GM21381 (cell line): ENCODE data around the gene DIS3L2.

Experiments used
- ATAC-seq: cut with Tn5 transposase; IDR thresholded peaks from one replicate; pipeline ENCODE4 v1.9.1; 2021; ENCODE audit warnings: mild to moderate bottlenecking, moderate library complexity; ENCODE audit not compliant: unreplicated experiment

DIS3L2 gene, protein sequence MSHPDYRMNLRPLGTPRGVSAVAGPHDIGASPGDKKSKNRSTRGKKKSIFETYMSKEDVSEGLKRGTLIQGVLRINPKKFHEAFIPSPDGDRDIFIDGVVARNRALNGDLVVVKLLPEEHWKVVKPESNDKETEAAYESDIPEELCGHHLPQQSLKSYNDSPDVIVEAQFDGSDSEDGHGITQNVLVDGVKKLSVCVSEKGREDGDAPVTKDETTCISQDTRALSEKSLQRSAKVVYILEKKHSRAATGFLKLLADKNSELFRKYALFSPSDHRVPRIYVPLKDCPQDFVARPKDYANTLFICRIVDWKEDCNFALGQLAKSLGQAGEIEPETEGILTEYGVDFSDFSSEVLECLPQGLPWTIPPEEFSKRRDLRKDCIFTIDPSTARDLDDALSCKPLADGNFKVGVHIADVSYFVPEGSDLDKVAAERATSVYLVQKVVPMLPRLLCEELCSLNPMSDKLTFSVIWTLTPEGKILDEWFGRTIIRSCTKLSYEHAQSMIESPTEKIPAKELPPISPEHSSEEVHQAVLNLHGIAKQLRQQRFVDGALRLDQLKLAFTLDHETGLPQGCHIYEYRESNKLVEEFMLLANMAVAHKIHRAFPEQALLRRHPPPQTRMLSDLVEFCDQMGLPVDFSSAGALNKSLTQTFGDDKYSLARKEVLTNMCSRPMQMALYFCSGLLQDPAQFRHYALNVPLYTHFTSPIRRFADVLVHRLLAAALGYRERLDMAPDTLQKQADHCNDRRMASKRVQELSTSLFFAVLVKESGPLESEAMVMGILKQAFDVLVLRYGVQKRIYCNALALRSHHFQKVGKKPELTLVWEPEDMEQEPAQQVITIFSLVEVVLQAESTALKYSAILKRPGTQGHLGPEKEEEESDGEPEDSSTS

DNA sequence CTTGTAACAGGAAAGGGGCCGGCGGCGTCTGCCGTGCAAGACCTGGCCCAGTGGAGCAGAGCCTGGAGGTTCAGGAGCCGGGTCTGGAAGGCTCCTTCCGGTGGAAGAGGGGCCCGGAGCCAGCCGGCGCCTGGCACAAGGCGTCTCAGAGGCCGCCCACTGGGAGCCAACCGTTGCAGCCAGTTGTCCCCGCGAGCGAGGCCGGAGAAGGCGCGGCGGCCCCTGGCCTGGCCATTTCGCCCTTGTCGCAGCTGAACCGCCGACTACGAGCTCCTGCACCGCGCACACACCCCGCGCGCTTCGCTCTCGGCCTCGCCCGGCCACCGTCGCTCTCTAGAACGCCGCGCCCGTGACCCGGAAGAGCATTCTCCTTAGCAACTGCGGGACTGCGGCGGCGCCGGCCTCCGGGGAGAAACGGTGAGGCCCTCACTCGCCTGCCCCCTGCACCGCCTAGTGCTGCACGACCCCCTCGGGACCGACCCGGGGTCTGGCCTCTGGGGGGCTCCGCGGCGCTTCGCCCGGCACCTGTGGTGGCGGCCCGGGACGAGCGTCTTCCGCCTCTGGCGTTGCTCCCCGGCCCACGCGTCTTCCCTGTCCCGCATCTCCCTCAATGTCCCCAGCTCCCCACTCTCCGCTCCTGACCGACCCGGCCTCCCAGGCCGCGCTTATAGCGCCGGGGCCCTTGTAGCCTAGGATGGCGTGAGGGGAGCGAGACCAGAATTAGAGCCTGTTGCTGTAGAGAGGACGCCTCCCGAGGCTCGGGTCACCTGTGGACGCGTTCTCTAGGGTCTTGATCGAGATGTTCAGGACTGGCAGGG is at the start of gene DIS3L2:
Gene DIS3L2 (plus strand): TSS at position 365 of the 818 bp plus-strand sequence. CDS start 53,215 bp downstream, outside the sequence.
- ATAC-seq = peak; percentile 90

DNA sequence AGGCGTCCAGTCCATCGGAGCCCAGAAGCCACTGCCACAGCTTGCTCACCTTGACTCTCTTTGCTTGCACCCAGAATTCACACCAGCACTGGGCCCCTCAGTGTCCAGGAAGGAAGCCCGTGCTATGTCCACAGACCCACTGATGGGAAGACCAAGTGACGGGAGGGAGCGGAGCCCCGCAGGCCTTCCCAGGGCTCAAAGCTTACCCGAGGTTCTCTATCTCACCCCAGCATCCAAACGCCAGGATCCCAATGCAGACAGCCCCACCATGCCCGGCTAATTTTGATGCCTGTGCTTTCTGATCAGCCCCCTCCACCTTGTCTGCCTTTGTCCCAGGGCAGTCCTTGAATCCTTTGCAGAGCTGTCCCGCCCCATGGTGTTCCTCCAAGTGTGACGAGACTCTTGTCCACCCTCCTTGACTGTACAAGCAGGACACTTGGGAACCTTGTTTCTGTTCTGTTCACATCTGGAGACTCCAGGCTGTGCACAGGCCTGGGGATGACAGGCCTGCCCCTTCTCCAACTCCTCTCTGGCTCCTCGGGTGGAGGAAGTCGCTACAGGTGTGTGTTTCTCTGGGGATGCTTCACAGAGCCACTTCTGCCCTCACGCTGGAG is 47.3 kb upstream of the DIS3L2 start:
- no peak for ATAC-seq

DNA sequence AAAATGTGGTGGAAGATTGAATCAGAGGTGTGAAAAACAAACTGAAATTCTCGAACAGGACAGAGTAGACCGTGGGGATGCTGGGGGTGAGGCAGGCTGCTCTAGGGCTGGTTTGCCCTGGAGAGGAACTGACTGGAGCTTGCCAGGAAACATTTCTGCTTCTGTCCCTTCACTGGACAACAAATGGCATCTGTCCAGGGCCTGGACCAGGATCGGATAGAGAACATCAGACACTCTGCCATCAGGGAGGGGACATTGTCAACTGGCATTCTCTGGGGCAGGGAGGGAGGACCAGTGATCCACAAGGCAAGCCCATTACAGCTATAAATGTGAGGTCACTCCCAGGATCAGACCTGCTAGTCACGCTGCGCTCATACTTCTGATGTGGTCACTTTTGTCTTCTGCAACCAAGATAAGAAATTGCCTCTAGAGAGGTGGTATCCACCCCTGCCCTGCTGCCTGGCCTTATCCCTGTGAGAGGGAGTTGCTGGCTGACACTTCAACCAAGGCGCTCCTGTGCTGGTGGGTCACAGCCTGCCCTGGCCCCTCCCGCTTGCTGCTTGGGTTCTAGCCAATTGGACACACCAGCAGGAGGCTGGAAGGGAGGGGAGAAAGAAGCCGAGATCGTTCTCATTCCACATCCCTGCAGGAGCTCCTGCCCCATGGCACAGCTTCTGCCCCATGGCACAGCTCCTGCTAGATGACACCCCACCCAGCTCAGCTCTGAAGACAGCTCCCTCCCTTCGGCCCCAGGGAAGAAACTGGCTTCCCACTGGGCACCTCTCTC is 44.0 kb upstream of the DIS3L2 start:
- ATAC-seq = no peak

DNA sequence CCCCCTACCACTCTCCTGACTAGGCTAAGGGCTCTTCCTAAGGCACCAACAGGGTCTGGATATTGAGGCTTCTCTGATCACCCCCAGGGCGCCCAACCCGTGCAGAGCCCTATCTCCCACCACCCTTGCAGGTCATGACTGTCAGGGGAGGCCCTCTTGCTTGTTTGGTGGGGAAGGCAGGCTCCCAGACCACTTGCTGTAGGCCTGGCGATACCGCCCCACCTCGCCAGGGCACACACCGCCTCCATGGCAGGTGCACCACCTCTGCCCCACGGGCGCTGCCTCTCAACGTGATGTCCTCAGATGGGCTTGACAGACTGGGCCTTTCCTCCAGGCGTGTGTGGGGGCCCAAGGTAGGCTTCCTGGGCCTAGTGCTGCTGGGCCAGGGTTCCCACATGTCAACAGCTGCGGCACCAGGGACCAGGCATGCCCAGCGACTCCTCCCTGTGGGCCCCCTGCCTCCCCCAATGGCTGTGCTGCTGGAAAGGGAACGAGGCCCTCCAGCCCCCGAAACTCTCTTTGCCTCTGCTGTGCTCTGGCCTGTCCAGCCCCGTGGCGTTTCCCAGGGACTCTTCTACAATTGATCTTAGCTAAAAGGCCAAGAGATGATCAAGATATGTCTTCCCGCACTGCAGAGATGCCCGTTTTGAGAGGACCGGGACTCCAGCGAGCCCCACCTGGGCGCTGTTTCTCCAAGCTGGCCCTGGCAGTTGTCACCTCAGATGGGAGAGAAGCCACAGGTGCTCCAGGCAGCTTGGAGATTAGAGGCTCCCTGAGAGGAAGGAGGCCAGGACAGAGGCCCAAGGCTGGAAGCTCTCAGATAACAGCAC is 42.8 kb upstream of the DIS3L2 start:
- ATAC-seq = no peak

DNA sequence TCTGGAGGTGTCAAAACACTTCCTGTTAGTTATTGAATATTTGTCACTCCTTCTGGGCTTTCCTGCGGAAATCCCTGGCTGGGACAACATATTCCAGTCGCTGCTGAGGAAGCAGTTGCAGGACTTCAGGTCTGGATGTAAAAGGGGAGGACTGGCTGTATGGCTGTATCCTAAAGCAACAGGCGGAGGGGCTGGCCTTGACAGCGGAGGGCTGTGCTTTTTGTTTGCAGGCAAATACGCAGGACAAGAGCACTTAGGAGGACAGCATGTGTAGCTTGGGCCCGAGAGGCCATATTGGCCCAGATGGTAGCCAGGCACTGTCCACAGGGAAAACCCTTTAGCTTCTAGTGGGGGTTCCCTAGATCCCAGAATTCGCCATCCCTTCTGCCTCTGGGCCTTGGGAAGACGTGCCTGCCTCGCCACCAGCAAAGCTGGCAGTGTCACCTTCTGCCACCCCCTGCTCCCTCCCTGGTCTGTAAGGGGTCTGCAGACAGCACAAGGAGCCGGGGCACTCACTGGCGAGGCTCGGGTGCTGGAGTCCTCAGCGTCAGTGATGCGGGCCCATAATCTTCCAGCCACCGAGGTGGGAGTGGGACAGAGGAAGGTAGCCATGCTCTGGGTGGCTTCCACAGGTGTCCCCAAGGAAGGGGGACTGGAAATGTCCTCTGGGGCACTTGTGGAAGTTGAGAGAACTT is 42.0 kb upstream of the DIS3L2 start:
- no peak for ATAC-seq

DNA sequence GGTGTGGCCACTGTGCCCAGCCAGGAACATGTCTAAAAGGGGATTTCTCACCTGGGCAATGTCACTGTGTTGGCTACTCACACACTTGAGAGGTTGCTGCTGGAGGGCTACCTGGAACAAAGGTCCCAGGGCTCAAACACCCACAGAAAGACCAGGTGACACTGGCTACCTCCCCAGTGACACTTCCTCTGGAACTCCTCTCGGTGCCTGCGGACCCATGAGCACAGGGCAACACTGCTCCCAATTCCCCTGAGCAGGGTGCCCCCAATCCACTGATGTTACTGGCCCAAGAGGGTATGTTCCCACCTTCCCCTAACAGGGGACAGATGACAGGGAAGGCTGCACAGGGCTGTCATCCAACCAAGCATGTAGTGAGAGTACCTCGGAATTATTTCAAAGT is 41.1 kb upstream of the DIS3L2 start:
- no peak for ATAC-seq

DNA sequence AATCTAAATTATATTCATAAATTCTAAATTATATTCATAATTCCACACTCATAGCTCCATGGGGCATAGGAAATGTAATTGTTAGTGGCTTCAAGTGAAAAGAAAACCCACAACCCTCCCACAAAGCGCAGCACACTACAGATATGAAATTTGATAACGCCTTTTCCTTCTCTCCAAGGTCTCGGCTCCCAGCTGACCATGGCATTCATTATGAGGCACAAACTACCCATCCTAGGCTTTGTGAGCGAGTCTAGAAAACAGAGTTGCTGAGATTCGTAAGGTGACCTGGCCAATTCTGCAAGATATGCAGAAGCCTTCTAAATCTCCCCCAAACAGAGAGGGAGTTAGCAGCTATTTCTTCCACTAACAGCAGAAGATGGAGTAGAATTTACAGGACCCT is 40.7 kb upstream of the DIS3L2 start:
- ATAC-seq = no peak

DNA sequence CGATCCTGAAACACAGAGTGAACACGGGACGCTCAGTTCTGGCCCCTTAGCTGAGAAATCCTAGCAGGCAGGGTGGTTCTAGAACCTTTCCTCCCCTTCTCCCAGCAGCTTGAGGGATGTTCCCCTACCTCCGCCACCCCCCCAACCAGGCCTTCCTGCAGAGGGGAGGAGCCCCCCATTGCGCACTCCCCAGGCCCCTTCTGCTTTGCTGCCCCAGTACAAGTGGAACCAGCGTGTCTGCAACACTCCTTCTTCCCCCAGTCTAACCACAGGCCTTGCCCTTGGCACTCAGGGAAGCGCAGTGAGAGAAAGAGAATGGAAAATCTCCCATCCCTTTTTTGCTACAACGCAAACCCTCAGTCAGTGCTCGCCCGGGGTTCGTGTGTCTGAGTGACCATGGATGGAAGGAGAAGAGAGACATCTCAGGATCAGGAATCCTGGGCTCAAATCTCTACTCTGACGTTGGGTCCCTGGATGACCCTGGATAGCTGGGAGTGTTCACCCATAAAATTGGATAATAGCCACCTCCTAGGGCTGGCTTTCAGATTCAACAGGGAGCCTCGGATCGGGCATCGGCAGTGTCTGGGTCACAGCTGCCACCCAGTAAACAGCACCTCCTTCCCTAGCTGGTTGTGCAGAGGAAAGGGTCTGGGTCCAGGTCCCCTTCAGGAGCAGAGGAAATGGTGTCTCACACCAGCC is 39.1 kb upstream of the DIS3L2 start:
- no peak for ATAC-seq

DNA sequence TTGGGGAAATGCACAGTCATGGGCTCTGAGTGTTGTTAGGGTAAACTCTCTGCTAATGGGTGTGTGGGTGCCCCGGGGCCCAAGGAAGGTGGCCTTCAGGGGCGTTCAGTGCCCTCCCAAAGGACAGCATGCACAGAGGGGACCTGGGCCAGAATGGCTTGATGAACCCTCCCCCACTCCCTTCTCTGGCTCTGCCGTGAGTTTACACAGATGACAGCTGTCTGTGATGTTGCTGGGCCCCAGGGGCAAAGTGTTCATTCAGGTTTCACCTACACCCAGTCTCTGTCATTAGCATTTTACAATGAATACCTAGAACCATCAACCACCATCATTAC is 38.5 kb upstream of the DIS3L2 start:
- ATAC-seq = no peak

DNA sequence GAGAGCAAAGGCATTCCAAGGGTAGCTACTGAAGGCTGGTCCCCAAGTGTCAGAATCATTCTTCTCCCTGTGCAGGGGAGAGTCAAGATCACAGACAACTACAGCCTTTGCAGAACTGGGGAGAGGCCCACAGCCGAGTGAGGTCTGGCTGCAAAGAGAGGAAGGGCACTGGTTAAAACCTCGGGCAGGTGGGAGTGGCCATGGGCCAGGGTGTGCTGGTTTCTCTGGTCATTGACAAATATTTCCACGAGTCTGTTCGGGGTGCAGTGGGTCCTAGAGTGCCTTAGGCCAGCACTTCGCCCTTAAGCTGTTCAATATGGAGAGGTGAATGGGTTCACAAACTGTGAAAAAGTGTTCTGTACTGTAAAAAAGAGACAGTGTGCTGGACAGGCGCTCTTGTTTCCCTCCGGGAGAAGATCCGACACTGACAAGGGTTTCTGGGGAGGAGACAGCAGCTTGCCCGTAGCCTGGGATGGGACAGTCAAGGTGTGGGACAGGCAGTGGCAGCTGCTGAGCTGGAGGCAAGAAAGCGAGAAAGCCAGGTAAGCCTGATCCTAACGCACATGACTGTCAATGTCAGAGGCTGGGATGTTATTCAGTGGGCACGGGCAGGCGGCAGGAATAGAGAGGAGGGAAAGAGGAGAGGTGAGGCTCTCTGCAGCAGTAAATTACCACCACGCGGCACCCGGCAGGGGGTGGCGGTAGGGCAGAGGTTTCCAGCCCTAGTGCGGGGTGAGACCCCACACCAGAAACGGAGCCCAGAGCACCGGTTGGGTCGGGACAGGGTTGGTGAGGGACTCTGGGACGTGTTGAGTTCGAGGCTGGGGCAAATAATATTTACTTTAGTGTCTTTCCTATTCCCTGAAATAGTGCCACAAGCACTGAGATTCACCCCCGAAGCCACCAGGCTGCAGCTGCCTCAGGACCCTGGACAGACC is 37.3 kb upstream of the DIS3L2 start:
- ATAC-seq = no peak

DNA sequence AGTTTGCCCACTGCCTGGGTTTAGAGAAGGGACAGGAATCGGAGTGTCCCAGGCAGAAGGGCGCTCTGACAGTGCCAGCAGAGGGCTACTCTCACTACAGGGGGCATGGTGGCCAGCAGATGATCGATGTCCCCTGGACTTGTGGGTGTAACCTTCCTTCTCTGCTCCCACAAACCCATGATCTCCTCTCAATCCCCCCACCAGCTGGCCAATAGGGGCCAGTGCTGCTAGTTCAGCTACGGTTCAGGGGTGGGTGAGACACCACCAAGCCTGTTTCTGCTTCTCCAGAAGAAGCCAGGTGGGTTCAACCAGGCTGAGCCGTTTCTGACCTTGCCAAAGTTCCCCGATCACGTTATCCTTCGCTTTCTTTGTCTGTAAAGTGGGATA is 36.6 kb upstream of the DIS3L2 start:
- ATAC-seq = no peak

DNA sequence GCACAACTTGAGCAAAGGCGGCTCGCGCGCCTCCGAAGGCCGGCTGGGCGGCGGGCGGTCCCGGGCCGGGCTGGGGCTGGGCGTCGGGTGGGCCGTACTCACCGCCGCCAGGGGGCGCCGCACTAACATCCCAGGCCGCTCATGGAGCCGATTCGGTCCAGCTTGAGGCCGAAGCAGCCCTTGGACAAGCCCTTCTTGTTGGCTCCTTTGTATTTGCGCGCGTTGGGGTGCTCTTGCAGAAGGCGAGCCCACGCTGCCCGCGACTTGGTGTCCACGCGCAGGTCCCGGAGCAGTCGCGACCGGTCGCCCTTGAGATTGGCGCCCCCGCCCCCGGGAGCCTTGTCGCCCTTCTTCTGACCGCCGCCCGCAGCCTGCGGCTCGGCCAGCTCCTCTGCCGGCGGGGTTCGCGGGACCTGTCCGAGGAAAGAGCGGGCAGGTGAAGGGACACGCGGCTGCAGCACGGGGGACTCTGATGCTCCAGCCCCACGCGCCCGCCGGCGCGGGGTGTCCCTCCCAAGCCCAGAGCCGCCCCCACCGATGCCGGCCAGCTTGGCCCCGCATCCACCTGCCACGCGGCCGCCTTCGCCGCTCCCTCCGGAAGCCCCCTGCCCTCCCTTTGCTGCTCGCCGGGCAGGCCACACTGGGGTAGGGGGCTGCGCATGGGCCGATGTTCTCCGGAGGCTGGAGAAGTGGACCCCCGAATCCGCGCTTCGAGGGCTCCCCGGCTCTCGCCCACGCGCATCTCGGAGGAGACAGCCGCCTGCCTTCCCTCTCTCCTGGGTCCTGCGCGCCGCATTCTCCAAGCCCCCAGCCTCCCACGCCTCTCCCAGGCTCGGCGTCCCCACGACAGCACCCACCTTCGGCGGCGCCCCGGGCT is 36.0 kb upstream of the DIS3L2 start:
- ATAC-seq = peak; percentile 52

DNA sequence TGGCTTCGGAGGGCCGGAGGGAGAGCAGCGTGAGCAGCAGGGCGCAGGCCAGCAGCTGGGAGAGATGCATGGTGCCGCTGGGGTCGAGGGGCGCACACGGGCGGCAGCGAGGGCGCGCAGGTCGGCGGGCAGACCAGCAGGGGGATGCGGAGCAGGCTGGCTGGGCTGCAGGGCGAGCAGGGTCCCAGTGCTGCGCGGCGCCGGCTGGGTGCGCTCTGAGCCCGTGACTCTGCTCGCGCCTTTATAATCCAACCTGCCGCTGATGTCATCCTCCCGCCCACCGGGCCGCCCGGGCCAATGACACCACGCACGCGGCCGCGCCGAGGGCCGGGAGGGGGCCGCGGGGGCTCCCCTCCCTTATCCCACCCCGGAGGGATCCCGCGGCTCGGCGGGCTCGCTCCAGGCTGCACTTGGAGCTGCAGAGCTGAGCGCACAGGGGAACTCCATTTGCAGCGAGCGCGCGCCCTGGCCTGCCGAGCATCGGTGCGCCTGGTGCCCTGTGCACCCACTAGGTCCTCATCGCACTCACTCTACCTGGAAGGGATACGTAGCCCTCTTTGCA is 35.3 kb upstream of the DIS3L2 start, which contains the start of gene NPPC:
Gene NPPC (minus strand): TSS at position 217 of the 562 bp plus-strand sequence. CDS start 147 bp downstream, at position 70.
- ATAC-seq = no peak

DNA sequence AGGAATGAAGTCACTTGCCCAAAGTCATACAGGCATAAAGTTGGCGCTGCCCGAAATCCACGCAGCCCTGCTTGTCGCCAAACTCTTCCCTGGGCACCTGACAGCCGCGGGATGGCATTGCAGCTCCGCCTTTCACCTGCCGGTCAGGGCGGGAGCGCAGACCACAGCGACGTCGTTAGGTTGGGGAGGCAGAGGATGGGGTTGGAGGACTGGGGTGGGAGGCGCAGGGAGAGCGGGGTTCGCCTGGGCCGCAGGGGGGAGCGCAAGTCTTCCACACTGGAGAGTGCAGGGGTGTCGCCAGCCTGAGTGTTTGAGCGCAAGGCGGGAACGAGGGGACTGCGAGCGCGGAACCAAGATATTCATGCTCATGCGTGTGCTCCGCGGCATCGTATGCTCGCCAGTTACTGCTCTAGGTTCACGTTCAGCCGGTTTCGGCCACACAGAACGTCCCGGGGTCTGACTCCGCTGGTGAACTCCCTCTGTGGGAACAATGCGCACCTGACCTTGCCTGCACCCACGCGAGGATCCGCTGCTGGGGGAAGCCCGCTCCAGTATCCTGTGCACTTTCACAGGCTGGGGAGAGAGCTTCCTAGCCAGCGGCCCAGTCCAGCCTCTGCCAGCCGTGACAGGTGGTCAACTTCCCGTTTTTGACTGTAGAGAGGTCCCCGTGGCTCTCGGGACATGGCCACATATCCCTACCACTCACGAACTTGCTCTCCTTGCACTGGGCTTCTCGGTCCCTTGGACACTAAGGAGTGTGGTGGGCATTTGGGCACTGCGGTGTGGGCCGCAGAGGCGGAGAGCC is 34.5 kb upstream of the DIS3L2 start:
- no peak for ATAC-seq

DNA sequence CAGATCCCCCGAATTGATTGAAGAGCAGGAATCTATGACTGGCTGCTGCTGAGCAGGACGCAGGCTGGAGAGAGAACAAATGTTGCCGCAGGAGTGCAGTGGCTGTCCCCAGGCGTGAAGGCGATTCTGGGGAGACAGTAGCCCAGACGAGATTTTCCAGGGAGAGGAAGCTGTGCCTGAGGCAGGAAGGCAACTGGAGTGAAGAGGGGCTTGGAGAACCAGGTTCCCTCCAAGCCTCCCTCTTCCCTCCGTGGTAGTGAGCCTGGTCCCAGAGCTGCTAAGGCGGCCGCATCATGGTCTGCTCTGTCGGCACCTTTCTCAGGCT is 34.0 kb upstream of the DIS3L2 start:
- no peak for ATAC-seq
